ENCODE data around the gene WDR36.

The WDR36 gene

GRCh38 chr5:111099058-111099778, 7.1 kb downstream of the WDR36 start:
- DNase-seq (ENCODE audit: low spot score): no peak
- in situ Hi-C loops (cut with MboI; ENCODE audit: low sequenced_read_pairs, unreplicated experiment): no loop called here
- TF ChIP-seq CTCF (IDR thresholded peaks at IDR 0.05; ENCODE audit: borderline replicate concordance, control extremely low read depth, extremely low read depth, insufficient read depth, missing control alignments): no peak

GRCh38 chr5:111106320-111106948, 14.3 kb downstream of the WDR36 start:
- in situ Hi-C loops (cut with MboI; ENCODE audit: low sequenced_read_pairs, unreplicated experiment): no loop called here
- no peak for DNase-seq (ENCODE audit: low spot score)
- no peak for TF ChIP-seq CTCF (IDR thresholded peaks at IDR 0.05; ENCODE audit: borderline replicate concordance, control extremely low read depth, extremely low read depth, insufficient read depth, missing control alignments)

GRCh38 chr5:111107371-111107770, 15.2 kb downstream of the WDR36 start:
- no peak for DNase-seq (ENCODE audit: low spot score)
- no peak for TF ChIP-seq CTCF (IDR thresholded peaks at IDR 0.05; ENCODE audit: borderline replicate concordance, control extremely low read depth, extremely low read depth, insufficient read depth, missing control alignments)
- in situ Hi-C loops (cut with MboI; ENCODE audit: low sequenced_read_pairs, unreplicated experiment): no loop called here

- in situ Hi-C loops (cut with MboI; ENCODE audit: low sequenced_read_pairs, unreplicated experiment): no loop called here
These were observed 19.8 kb downstream of the WDR36 start for GRCh38 chr5:111111956-111112355.

GRCh38 chr5:111113678-111114077, 21.5 kb downstream of the WDR36 start:
- in situ Hi-C loops (cut with MboI; ENCODE audit: low sequenced_read_pairs, unreplicated experiment): no loop called here
- TF ChIP-seq CTCF (IDR thresholded peaks at IDR 0.05; ENCODE audit: borderline replicate concordance, control extremely low read depth, extremely low read depth, insufficient read depth, missing control alignments): no peak

More at GRCh38 chr5:111111956-111112355, 19.8 kb downstream of the WDR36 start:
- no peak for DNase-seq (ENCODE audit: low spot score)
- TF ChIP-seq CTCF (IDR thresholded peaks at IDR 0.05; ENCODE audit: borderline replicate concordance, control extremely low read depth, extremely low read depth, insufficient read depth, missing control alignments): no peak

GRCh38 chr5:111115229-111115628, 23.1 kb downstream of the WDR36 start:
- DNase-seq (ENCODE audit: low spot score): no peak
- in situ Hi-C loops (cut with MboI; ENCODE audit: low sequenced_read_pairs, unreplicated experiment): no loop called here
- TF ChIP-seq CTCF (IDR thresholded peaks at IDR 0.05; ENCODE audit: borderline replicate concordance, control extremely low read depth, extremely low read depth, insufficient read depth, missing control alignments): no peak

More at GRCh38 chr5:111113678-111114077, 21.5 kb downstream of the WDR36 start:
- no peak for DNase-seq (ENCODE audit: low spot score)

Data from GM13976 (cell line).